Fibroblast of skin of left biceps (primary cell): ENCODE data around the gene FADS2.

ENCODE experiments used
- DNase-seq, 2 experiments: peaks; one replicate each; pipeline ENCODE4 v3.0.0-alpha.2; 2013; ENCODE audit warnings: low read depth in 2 of 2

Gene FADS2

DNA sequence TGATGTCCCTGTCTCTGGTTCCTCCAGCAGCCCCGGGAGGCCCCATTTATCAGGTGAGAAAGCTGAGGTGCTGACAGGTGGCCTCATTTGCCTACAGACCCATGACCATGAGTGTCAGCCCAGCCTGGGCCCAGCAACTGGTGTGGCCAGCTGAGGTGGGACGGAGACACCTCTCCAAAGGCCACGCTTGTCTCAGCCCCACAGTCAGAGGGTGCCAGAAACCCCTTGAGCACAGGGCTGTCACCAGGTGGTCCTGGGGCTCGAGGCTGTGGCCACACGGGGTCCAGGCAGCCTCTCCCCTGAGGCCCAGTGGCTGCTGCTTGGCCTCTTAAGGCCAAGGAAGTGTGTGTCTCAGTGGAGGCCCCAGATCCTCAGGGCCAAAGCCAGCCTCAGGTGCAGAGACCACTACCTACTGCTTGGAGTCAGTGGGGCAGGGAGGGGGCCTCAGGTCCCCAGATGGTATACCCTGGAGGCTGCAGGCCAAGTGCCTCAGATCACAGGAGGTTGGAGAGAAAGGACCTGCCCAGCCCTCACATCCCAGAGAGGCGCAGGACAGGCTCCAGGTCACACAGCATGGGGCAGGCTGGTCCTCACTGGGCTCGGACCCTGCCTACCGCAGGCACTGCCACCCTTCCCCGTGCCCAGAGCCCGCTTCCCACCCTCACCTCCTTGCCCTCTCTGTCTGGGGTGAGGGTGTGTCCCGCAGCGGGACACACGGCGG lies 77.9 kb downstream of the FADS2 start:
- DNase-seq: no peak

DNA sequence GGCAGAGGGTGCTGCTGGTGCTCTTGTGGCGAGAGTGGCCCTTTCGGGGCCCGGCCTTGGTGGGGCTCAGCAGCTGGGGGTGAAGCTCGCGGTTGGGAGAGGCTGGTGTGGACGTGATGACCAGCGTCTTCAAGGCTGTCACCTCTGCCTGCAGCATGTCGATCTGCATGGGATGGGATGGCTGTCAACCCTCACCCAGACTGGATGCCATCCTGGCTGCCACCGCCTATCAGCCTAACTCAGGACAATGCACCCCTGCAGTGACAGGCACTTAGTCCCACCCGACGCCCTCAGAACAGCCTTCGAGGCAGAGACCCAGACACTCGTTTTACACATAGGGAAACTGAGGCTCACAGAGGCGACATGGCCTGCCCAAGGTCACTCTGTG lies 78.4 kb downstream of the FADS2 start:
- no peak for DNase-seq

DNA sequence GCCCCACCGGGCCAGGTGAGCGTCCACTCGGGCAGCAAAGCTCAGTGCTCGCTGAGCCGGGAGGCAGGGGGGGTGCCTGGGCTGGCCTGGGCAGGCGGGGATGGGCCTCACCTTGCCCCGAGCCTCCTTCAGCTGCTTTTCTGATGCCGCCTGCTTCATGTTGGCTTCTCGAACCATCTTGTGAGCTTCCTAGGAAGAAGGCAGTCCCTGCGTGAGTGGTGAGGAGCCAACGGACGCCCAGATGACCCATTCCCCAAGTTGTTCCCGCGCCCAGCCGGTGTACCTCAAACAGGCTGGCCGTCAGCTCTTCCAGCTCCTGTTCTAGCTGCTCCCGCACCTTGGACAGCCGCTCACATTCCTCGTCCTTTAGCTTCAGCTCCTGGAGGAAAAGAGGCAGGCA lies 79.2 kb downstream of the FADS2 start:
- no peak for DNase-seq

DNA sequence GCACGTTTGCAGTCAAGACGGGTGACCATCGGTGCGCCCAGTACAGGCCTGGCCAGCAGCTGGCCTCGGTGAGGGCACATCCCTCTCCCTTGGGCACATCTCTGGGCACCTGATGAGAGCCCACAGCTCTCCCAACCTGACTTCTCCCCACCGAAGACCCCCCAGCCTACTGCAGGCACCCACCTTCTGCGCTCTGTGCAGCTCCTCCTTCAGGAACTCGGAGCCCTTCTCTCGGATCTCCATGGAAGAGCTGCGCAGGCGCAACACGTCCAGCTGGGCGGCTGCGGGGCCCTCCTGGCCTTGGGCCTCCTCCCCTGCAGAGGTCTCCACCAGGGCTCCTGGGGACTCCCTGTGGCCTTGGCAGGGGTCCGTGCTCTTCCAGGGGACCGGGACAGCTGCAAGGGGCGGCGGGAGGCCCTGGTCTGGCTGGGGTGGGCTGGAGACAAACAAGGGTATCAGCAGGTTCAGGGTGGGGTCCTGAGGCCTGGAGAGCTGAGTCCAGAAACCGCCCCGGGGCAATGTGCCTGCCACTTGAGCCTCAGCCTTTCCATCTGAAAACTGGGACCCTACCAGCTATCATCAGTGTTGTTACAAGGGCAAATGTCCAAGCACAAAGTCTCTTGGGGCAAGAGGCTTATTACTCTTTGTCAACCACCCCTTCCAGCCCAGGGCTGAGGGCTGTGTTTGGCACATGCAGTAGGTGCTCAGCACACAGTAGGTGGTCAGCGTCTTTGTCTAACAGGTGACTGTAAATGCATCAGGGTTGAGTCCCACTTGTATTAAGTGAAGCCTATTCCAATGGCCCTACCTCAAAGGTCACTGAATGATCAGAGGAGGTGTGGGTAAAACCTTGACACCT lies 80.0 kb downstream of the FADS2 start:
- no peak for DNase-seq

DNA sequence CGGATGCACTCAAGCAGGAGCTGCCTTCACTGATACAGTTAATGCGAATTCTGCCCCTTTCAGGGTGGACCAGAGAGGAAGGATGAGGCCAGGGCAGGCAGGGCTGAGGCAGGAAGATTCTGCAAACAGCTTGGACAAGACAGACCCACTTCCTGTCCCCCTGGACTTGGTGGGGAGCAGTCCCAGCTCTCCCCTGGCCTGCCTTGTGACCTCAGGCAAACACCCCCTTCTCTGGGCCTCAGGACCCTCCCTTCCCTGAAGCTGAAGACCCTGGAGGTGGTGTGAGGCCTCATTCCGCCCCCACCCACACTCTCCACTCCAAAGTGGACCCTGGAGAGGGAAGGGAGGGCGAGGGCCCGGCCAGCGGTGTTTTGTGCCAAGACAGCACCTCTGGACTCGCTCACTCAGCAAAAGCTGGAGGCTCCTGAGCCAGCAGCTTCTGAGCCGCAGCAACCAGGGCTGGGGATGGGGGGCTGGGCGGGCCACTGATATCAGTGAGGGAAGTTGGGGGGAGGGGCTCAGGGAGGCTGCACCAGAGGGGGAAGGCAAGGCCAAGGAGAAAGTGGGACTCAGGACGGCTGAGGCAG lies 80.7 kb downstream of the FADS2 start:
- DNase-seq: no peak

DNA sequence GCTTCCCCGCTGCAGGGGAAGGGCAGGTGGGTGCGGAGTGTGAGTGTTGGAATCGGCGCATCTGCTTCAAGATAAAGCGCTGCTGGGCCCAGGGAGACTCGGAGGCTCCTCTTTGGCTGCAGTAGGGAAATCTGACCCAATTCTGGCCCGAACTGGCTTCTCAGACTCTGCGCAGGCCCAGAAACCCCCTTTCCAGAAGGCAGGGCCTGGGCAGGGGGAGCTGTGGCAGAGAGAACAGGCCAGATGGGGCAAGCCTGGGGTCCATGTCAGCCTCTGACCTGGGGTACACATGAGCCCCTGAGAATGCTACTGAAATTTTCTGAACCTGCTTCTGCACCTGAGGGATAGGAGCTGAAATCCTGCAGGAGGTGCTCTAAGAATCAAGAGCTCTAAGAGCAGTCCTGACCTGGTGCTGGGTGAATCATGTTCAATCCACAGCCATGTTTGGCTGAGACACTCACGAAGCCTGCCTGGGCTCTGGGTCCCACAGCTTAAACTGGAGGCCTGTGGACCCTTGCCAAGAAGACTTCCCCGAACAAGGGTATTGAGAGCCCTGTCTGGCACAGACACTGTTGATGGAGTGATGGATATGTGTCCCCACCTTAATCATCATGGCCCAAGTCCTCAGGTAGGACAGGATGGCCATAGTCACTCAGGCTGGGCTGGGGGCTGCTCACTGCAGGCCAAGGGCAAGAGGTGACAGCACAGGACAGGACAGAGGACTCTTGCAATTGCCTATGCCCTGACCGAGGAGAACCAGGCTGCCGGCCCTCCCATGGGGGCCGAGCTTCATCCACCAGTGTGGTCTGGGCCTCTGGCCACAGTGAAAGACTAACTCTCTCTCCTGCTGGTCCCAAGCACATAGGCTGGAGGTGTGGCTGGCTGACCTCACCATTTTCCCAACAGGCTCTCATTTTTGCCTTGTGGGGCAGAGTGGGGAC lies 82.4 kb downstream of the FADS2 start:
- DNase-seq: no peak

DNA sequence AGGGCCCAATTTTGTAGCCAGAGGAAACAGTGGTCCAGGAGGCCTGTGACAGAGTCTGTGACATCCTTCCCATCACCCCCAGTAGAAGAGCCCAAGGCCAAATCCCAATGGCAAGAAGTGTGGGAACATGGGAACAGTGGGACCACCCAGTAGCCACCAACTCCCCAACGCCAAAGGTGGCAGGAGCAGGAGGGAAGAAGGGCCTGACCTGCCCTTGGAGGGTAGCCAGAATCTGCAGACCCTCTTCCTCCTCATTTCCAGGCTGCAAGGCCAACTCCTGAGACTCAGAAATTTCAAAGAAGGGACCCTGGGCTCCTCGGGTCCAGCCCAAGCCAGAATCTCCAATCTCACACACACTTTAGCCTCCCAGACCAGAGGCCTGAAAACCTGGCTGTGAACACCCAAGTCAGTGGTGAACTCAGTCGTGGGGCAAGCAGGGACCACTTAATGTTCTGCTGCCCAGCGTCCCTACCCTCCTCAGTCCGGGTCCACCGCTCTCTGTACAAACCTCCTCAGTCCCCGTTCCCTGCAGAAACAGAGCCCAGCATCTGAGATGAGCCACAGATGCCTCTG lies 83.1 kb downstream of the FADS2 start:
- no peak for DNase-seq

DNA sequence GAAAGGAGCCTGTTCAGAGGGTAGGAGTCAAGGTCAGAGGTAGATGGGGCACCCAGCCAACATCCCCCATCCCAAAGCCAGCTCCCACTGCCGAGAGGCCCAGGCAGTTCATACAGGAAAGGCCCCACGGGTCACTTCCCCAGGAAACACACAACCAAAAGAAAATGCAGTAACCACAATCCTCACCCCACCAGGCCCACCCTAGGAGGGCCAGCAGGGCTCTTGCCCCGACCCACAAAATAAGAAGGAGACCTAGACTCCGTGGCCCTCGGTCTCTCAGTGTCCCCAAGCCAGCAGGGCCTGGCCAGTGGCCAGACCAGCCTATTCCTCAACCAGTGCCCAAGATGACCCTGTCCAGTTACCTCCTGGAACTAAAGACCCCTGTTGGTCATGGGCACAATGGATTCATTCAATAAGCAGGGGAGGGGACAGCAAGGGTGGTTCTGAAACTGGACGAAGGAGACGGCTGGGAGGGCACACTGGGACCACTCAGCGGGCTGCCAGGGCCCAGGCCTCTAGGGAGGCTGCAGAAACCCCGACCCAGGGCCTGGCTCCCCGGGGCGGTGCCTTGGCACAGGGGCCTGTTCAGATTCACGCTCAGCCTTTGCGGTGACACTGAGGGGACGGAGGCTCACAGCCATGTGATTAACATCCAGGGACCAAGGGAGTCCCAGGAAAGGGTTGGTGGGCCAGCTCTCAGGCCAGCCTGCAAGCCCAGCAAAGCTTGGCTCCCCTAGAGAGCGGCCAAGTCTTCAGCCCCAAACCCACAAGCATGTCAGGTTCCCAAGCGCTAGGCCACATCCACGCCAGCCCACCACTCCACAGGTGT lies 83.8 kb downstream of the FADS2 start:
- DNase-seq: no peak

DNA sequence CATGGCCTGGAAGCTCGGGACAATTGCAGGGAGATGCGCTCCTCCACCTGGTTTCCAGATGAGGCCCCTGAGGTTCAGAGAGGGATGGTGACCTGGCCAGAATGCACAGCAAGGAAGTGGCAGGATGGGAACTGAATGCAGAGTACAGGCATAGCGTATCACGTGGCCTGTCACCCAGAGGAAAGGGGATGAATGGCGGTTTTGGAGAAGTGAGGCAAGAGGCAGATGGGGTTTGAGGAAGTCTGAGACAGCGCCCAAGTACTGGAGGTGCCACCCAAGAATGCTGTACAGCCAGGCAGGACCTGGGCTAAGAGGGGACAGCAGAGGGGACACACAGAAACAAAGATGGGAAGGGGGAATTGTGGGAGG lies 84.4 kb downstream of the FADS2 start:
- DNase-seq: no peak

DNA sequence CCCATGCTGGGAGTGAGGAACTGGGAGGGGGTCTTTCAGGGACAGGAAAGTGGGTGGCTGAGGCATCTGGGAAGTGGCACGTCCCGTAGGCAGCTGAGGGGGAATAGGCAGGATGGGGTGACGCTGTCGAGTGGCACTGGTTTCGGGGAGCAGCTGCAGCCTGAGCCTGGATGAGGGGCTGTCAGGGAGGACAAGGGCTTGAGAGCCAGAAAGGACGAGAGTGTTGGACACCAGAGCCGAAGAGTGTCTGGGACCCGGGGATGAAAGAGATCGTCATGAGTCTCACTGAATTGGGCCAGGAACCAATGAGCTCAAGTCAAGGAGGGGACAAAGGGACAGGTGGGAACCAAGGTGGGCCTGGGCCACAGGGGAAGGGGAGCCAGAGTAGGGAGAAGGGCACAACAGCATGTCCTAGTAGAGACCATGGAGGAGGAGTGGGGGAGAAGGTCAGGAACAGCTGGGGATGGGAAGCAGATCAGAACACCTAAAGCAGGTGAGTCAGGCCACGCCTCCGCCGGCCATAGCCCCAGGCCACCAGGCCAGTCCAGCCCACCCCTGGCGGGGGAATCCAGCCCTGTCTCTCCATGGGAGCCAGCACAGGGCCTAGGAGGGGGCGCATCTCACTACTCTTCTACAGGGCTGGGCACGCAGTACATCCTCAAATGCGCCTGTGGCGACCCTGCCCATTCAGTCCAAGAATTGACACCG lies 85.0 kb downstream of the FADS2 start:
- DNase-seq: no peak

DNA sequence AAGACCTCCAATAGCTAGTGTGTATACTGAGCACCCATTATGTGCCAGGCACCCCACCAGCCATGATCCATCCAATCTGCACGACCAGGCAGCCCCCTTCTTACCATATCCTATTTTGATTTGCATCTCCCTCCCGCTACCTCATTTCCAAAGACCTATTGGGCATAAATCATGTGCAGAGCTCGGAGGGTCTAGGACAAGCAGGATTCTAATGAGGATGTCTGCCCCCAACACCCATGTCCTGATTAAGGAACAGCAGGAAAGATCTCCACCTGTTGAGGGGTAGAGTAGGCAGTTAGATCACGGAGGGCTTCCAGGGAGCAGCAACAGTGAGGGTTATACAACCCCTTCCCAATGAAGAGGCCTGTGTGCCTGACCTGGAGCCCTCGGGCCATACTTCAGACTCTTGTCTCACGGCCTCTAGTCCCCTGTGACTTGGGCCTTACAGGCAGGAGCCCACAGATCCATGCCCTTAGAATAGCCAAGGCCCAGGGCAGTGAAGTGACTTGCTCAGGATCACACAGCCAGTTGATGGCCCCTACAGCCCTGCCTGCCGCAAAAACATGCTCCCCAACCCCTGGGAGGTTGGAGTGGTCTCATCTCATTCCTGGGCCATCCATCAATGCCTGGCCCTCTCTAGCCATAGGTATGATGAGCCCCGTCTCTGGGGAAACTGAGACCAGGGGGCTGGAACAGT lies 85.7 kb downstream of the FADS2 start:
- DNase-seq: no peak

DNA sequence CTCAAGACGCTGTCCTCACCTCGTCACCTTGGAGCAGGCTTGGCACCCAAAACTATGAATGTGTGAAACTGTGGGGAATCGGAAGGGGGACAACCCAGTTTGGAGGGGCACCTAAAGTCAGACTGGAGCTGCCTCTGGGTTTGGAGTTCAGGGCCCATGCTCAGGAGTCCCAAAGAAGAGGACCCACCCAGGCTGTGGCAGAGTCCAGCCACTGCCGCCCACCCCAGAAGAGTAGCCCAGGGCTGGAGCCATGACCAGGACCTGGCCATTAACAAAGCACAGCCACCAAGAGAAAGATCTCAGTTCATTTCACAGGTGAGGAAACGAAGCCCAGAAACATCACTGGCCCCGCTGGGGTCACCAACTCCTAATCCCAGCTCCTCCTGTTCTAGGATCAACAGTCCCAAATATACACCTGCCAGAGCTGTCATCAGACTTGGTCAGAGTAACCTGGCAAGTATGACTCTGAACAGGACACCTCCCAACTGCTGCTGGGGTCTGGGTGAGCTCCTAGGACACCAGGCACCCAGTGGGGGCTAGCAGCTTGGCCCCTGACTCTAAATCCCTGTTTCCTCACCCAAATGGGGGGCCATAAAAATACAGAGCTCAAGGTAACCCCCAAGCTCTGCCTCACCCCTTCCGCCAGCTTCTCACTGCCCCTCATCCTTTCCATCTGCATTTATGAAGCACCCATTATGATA lies 86.5 kb downstream of the FADS2 start:
- DNase-seq: no peak

DNA sequence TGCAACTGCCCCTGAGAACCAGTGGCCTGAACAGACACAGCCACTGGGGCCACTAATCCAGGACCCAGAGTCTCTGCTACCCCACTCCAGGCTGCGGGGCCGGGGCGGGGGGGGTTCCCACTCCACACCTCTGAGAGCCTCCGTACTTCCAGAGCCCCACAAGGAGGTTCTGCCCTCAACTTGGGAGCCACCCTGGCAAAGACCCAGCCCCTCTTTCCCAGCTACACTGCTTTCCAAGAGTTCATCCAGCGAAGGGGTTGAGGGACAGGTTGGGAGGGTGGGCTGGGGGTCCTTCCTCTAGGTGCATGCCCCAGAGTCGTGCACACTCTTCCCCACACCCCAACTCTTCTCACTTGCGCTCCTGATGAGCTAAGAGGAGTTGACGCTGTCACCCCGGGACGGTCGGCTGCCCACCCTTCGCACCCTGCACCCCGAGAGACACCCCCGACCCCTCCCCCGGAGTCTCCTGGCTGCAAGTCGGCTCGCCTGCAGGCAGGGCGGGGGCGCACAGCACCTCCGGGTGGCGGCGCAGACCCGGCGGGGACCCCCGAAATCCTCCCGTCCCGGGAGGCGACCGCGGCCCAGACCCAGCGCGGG lies 88.7 kb downstream of the FADS2 start:
- DNase-seq: no peak
